Measurements from ENCODE around the gene LBX2. TPM values are rescaled to one million over a fixed set of nuclear protein-coding genes. Genes with fewer than 3 reads are reported as not detected.

Gene LBX2
- total and polyA plus RNA-seq, 9 of the 15 experiments (the other 6 are each of a cell fraction or from before 2014, with no cell fraction given) = 0.39 to 6.2 (median 1.8) TPM; not detected in 1

DNA sequence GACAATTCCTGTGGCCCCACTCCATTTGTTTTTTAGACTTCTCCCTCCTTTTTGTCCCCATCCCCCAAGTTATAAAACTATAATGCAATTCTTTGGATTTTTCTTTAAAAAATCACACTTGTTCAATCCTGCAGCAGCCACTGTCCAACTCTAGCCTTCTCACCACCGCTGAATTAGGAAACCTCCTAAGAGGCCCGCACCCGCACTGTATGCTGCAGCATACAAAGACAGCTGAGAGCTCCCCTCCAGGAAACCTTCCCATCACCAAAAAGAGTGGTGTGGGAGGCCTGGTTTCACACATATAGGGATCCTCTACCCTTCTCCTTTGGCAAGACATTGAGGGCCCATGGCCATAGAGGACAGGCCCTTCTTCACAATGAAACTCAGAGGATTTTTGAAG, 5.2 kb upstream of the LBX2 start:
- peak overlapping the region; percentile 95 for H3K4me2 ChIP-seq (ENCODE audit: insufficient read depth, low read length)
- WGBS (ENCODE audit: insufficient coverage, low coverage, missing lambda C conversion rate) = 38% methylated on average over 3 of the region's 3 CpGs
- DNase-seq (ENCODE audit: extremely low read depth in 1 of 4, low spot score in 3 of 4) (peak in 1 of 4 experiments; percentile 34), ATAC-seq (no peak), FAIRE-seq (no peak)
- TSS peak; percentile 52 for BruUV-seq (replicated peaks)
- H3K9ac ChIP-seq (ENCODE audit: insufficient read depth in 1 of 2, low read depth in 2 of 2, low read length in 2 of 2) = peak overlapping the region; percentile 38 to 87; a peak in 3 of 4 replicates
- H3K9me3 ChIP-seq (replicated peaks; ENCODE audit: control insufficient read depth, insufficient read depth, low read depth, low read length) = no peaks in the 10 kb centered on the region
- ChIA-PET CTCF (ENCODE audit: low intra/inter-chr PET ratio) (no interaction called here), POLR2A (interaction anchor here (0.6 to 1.6 kb wide), 8 partner anchors 9 to 105 kb away, joined by 3 to 6 read pairs (median 4); no protein-coding TSS in a partner anchor)
- H3K4me3 ChIP-seq = peak overlapping the region; percentile 40; the same call in 1 of the 2 replicates
- TF ChIP-seq TEAD2 (tag; IDR thresholded peaks at IDR 0.05) (no peak), TBP (optimal IDR thresholded peaks at IDR 0.05; ENCODE audit: low read depth, low read length) (peak; percentile 21)
- H3K79me2 ChIP-seq (ENCODE audit: control insufficient read depth, insufficient read depth, low read length) = peaks cover 46% of the 10 kb centered on the region
- H3K36me3 ChIP-seq (ENCODE audit: control insufficient read depth, insufficient read depth, low read length) = peaks cover 13% of the 10 kb centered on the region; the same call in 2 of the 3 replicates
- H2AFZ ChIP-seq (ENCODE audit: low read depth, low read length) = no peak overlapping the region
- in situ Hi-C loops (cut with MboI) (no loop called here), intact Hi-C loops (cut with micrococcal nuclease) (loop anchor here (5.0 kb wide), 1 partner anchor 68 kb away; no protein-coding TSS in a partner anchor)
- H4K20me1 ChIP-seq (replicated peaks; ENCODE audit: control insufficient read depth, insufficient read depth, low read length) = no peaks in the 10 kb centered on the region
- no peaks in the 10 kb centered on the region for H3K9me1 ChIP-seq (ENCODE audit: control insufficient read depth, insufficient read depth, low read length)
- no peaks in the 10 kb centered on the region for H3K27me3 ChIP-seq (ENCODE audit: control insufficient read depth in 2 of 2, insufficient read depth in 2 of 2, low read length in 2 of 2)
- H3K4me1 ChIP-seq (replicated peaks in 1 of 2; ENCODE audit: control insufficient read depth in 2 of 2, insufficient read depth in 2 of 2, low read length in 2 of 2) = peaks cover 42 to 61% of the 10 kb centered on the region in 2 experiments; a peak in 4 of 5 replicates
- H3K27ac ChIP-seq (ENCODE audit: extremely low read depth, low read depth, low read length) = peak overlapping the region; percentile 79

- peak overlapping the region; percentile 79 for H3K27ac ChIP-seq (ENCODE audit: extremely low read depth, low read depth, low read length)
- WGBS (ENCODE audit: insufficient coverage, low coverage, missing lambda C conversion rate) = 1% methylated on average over 45 of the region's 45 CpGs
- H3K4me1 ChIP-seq (replicated peaks in 1 of 2; ENCODE audit: control insufficient read depth in 2 of 2, insufficient read depth in 2 of 2, low read length in 2 of 2) = peaks cover 36 to 69% of the 10 kb centered on the region in 2 experiments; a peak in 4 of 5 replicates
- H3K79me2 ChIP-seq (ENCODE audit: control insufficient read depth, insufficient read depth, low read length) = peaks cover 46% of the 10 kb centered on the region
- DNase-seq (ENCODE audit: extremely low read depth in 1 of 4, low spot score in 3 of 4) (peak in 3 of 4 experiments; percentile 31 to 62 (median 36)), FAIRE-seq (no peak), ATAC-seq (peak; percentile 3)
- H3K36me3 ChIP-seq (ENCODE audit: control insufficient read depth, insufficient read depth, low read length) = peaks cover 13% of the 10 kb centered on the region; the same call in 2 of the 3 replicates
- ChIA-PET CTCF (ENCODE audit: low intra/inter-chr PET ratio) (no interaction called here), POLR2A (interaction anchor here (0.5 to 1.6 kb wide), 21 partner anchors 8 to 439 kb away, joined by 3 to 6 read pairs (median 3); partner anchors contain the start of genes AUP1, CCDC142, HTRA2 and TTC31)
- peak overlapping the region; percentile 40 for H3K4me3 ChIP-seq
- peak overlapping the region; percentile 87 to 94 for H3K9ac ChIP-seq (ENCODE audit: insufficient read depth in 1 of 2, low read depth in 2 of 2, low read length in 2 of 2)
- peak overlapping the region; percentile 95 for H3K4me2 ChIP-seq (ENCODE audit: insufficient read depth, low read length)
- H3K9me1 ChIP-seq (ENCODE audit: control insufficient read depth, insufficient read depth, low read length) = no peaks in the 10 kb centered on the region
- no peaks in the 10 kb centered on the region for H3K9me3 ChIP-seq (replicated peaks; ENCODE audit: control insufficient read depth, insufficient read depth, low read depth, low read length)
- in situ Hi-C loops (cut with MboI) = no loop called here
- H3K27me3 ChIP-seq (ENCODE audit: control insufficient read depth in 2 of 2, insufficient read depth in 2 of 2, low read length in 2 of 2) = no peaks in the 10 kb centered on the region
- intact Hi-C loops (cut with micrococcal nuclease) = loop anchor here (1.0 to 5.0 kb wide), 2 partner anchors 20 to 69 kb away; partner anchors contain the start of gene TTC31
- no TSS peak for BruUV-seq (replicated peaks)
- no peaks in the 10 kb centered on the region for H4K20me1 ChIP-seq (replicated peaks; ENCODE audit: control insufficient read depth, insufficient read depth, low read length)
- H2AFZ ChIP-seq (ENCODE audit: low read depth, low read length) = peak overlapping the region; percentile 97
- TF ChIP-seq NRF1 (conservative IDR thresholded peaks at IDR 0.05 in 1 of 2, IDR thresholded peaks at IDR 0.05 in 1 of 2) (0 out of 4 replicates have a peak, but pooled peaks of 1 of the 2 experiments have one; percentile 11), HSF4 (CRISPR knock-in tag; IDR thresholded peaks at IDR 0.05; ENCODE audit: borderline replicate concordance) (no peak), PCBP1 (IDR thresholded peaks at IDR 0.05; ENCODE audit: low read depth, low read length, poor library complexity, severe bottlenecking) (peak; percentile 63)
- TF ChIP-seq, protein P1, sequence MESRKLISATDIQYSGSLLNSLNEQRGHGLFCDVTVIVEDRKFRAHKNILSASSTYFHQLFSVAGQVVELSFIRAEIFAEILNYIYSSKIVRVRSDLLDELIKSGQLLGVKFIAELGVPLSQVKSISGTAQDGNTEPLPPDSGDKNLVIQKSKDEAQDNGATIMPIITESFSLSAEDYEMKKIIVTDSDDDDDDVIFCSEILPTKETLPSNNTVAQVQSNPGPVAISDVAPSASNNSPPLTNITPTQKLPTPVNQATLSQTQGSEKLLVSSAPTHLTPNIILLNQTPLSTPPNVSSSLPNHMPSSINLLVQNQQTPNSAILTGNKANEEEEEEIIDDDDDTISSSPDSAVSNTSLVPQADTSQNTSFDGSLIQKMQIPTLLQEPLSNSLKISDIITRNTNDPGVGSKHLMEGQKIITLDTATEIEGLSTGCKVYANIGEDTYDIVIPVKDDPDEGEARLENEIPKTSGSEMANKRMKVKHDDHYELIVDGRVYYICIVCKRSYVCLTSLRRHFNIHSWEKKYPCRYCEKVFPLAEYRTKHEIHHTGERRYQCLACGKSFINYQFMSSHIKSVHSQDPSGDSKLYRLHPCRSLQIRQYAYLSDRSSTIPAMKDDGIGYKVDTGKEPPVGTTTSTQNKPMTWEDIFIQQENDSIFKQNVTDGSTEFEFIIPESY (CRISPR knock-in tag; IDR thresholded peaks at IDR 0.05) = no peak
Measured at GRCh38 chr2:74503506-74504475, 4.4 kb upstream of the LBX2 start.

Data from K562 (cell line).